HEK293 (cell line): Measurements from ENCODE around the gene S100A3.

Experiments used
- CTCF ChIA-PET: fragments of 350-600 bp; formaldehyde crosslinking; extraction: SDS; loops from one replicate; lab custom pipeline; 2021; ENCODE audit warnings: antibody characterized with exemption; lab: Yijun Ruan, JAX
- POLR2A ChIA-PET: fragments of 300-600 bp; formaldehyde crosslinking; extraction: SDS; loops from one replicate; lab custom pipeline; 2020; ENCODE audit warnings: antibody characterized with exemption, inconsistent platforms; lab: Yijun Ruan, JAX
- H3K27ac ChIP-seq: fragments of 200-500 bp; sonication (Bioruptor generic); 2 replicates; pipeline ENCODE4 v1.5.1; 2014; ENCODE audit warnings: low read depth, low read length, control low read depth, inconsistent platforms; ENCODE audit errors: extremely low read depth
- H3K36me3 ChIP-seq, 2 experiments: fragments of 200-500 bp in 1 of 2; sonication (Bioruptor generic) in 1 of 2; 1 replicate in 1 of 2; 2 replicates in 1 of 2; pipeline ENCODE4 v1.5.1; 2014 to 2017; ENCODE audit warnings: inconsistent platforms in 2 of 2, low read length in 2 of 2; ENCODE audit not compliant: control insufficient read depth in 2 of 2, insufficient read depth in 1 of 2
- H3K4me1 ChIP-seq: fragments of 200-500 bp; sonication (Bioruptor generic); 2 replicates; pipeline ENCODE4 v1.5.1; 2014; ENCODE audit warnings: mild to moderate bottlenecking, low read length, inconsistent platforms; ENCODE audit not compliant: control insufficient read depth, insufficient read depth
- H3K4me3 ChIP-seq: 2 replicates; pipeline ENCODE4 v1.5.1; 2011; ENCODE audit warnings: low read depth, mild to moderate bottlenecking, control low read depth, low read length, moderate library complexity
- H3K9me3 ChIP-seq: fragments of 200-500 bp; sonication (Bioruptor generic); 2 replicates; pipeline ENCODE4 v1.5.1; 2014; ENCODE audit warnings: low read depth, low read length, inconsistent platforms; ENCODE audit not compliant: control insufficient read depth, insufficient read depth
- AEBP2 ChIP-seq: fragments of 450-650 bp; formaldehyde crosslinking; IDR thresholded peaks from 2 replicates; pipeline ENCODE4 v1.5.1; 2016; ENCODE audit warnings: missing biosample characterization, missing genetic modification characterization, borderline replicate concordance
- ATF2 ChIP-seq: fragments of 450-650 bp; formaldehyde crosslinking; IDR thresholded peaks from 2 replicates; pipeline ENCODE4 v1.5.1; 2016; ENCODE audit warnings: missing biosample characterization, missing genetic modification characterization, low read depth
- CTCF ChIP-seq: fragments of 450-650 bp; formaldehyde crosslinking; IDR thresholded peaks from 2 replicates; pipeline ENCODE4 v1.5.1; 2016; ENCODE audit warnings: missing biosample characterization, missing genetic modification characterization
- HOXC10 ChIP-seq: sonication (generic); formaldehyde crosslinking; IDR thresholded peaks from 2 replicates; pipeline ENCODE4 v1.8.1; 2023; ENCODE audit warnings: mild to moderate bottlenecking, missing genetic modification reagents
- KLF9 ChIP-seq: fragments of 450-650 bp; formaldehyde crosslinking; IDR thresholded peaks from 2 replicates; pipeline ENCODE4 v1.5.1; 2016; ENCODE audit warnings: missing biosample characterization, missing genetic modification characterization, low read depth
- SALL2 ChIP-seq: fragments of 450-650 bp; formaldehyde crosslinking; IDR thresholded peaks from 2 replicates; pipeline ENCODE4 v1.5.0; 2017; ENCODE audit warnings: missing biosample characterization, mild to moderate bottlenecking, missing genetic modification characterization, borderline replicate concordance
- SCRT1 ChIP-seq: fragments of 450-650 bp; formaldehyde crosslinking; IDR thresholded peaks from 2 replicates; pipeline ENCODE4 v1.5.1; 2016; ENCODE audit warnings: missing biosample characterization, missing genetic modification characterization, borderline replicate concordance
- ZBTB21 ChIP-seq: fragments of 450-650 bp; formaldehyde crosslinking; IDR thresholded peaks from 2 replicates; pipeline ENCODE4 v1.5.1; 2017; ENCODE audit warnings: missing biosample characterization, missing genetic modification characterization
- ZBTB26 ChIP-seq: fragments of 450-650 bp; formaldehyde crosslinking; optimal IDR thresholded peaks from 2 replicates; pipeline ENCODE3; 2016; ENCODE audit warnings: missing biosample characterization, mild to moderate bottlenecking, missing genetic modification characterization
- ZBTB6 ChIP-seq: fragments of 450-650 bp; formaldehyde crosslinking; IDR thresholded peaks from 2 replicates; pipeline ENCODE4 v1.5.1; 2017; ENCODE audit warnings: missing biosample characterization, missing genetic modification characterization
- ZIC2 ChIP-seq: fragments of 450-650 bp; formaldehyde crosslinking; IDR thresholded peaks from 2 replicates; pipeline ENCODE4 v1.5.1; 2016; ENCODE audit warnings: missing biosample characterization, missing genetic modification characterization
- ZNF10 ChIP-seq: fragments of 450-650 bp; formaldehyde crosslinking; IDR thresholded peaks from 2 replicates; pipeline ENCODE4 v1.5.1; 2017; ENCODE audit warnings: missing biosample characterization, missing genetic modification characterization
- ZNF157 ChIP-seq: fragments of 450-650 bp; formaldehyde crosslinking; IDR thresholded peaks from 2 replicates; pipeline ENCODE4 v1.5.1; 2016; ENCODE audit warnings: missing biosample characterization, missing genetic modification characterization
- ZNF248 ChIP-seq: fragments of 450-650 bp; formaldehyde crosslinking; IDR thresholded peaks from 2 replicates; pipeline ENCODE4 v1.5.1; 2017; ENCODE audit warnings: missing biosample characterization, missing genetic modification characterization
- ZNF335 ChIP-seq: fragments of 450-650 bp; formaldehyde crosslinking; conservative IDR thresholded peaks from 2 replicates; pipeline ENCODE4 v1.5.1; 2016; ENCODE audit warnings: missing biosample characterization, missing genetic modification characterization
- ZNF423 ChIP-seq: fragments of 450-650 bp; formaldehyde crosslinking; IDR thresholded peaks from 2 replicates; pipeline ENCODE4 v1.5.1; 2016; ENCODE audit warnings: missing biosample characterization, missing genetic modification characterization
- ZNF518A ChIP-seq: fragments of 450-650 bp; formaldehyde crosslinking; conservative IDR thresholded peaks from 2 replicates; pipeline ENCODE4 v1.5.1; 2016; ENCODE audit warnings: low read depth, missing biosample characterization, missing genetic modification characterization
- ZNF521 ChIP-seq: fragments of 450-650 bp; formaldehyde crosslinking; IDR thresholded peaks from 2 replicates; pipeline ENCODE4 v1.5.1; 2017; ENCODE audit warnings: missing biosample characterization, mild to moderate bottlenecking, missing genetic modification characterization
- ZNF580 ChIP-seq: fragments of 450-650 bp; formaldehyde crosslinking; IDR thresholded peaks from 2 replicates; pipeline ENCODE4 v1.5.1; 2016; ENCODE audit warnings: missing biosample characterization, missing genetic modification characterization
- ZSCAN5A ChIP-seq: fragments of 450-650 bp; formaldehyde crosslinking; IDR thresholded peaks from 2 replicates; pipeline ENCODE4 v1.5.1; 2016; ENCODE audit warnings: missing biosample characterization, missing genetic modification characterization

Gene S100A3

GRCh38 chr1:153531638-153532037 lies 17.4 kb downstream of the S100A3 start:
- H3K4me1 ChIP-seq, result no peaks in the 10 kb centered on the region
- H3K9me3 ChIP-seq, result no peaks in the 10 kb centered on the region
- H3K27ac ChIP-seq, result no peak overlapping the region
- TF ChIP-seq ZNF10 (tag by site-specific recombination) (no peak), ZNF521 (no peak), AEBP2 (tag by site-specific recombination) (no peak), CTCF (no peak), ZIC2 (tag by site-specific recombination) (no peak), ZSCAN5A (tag by site-specific recombination) (no peak), ZNF423 (no peak), ZNF335 (tag by site-specific recombination) (no peak), ATF2 (tag by site-specific recombination) (no peak), ZBTB26 (tag by site-specific recombination) (no peak), HOXC10 (CRISPR knock-in tag) (no peak), ZBTB6 (tag by site-specific recombination) (no peak)
- ChIA-PET CTCF (interaction anchor here (0.8 to 4.3 kb wide), 7 partner anchors 11 to 96 kb away, joined by 3 to 55 read pairs (median 13); partner anchors contain the start of genes S100A1, S100A13 and S100A4), POLR2A (interaction anchor here (0.6 to 2.4 kb wide), 5 partner anchors 12 to 102 kb away, joined by 3 to 11 read pairs (median 5); partner anchors contain the start of genes CHTOP and S100A13)
- H3K36me3 ChIP-seq, result no peaks in the 10 kb centered on the region
- H3K4me3 ChIP-seq, result no peak overlapping the region

GRCh38 chr1:153527683-153528040 lies 21.4 kb downstream of the S100A3 start:
- Histone ChIP-seq H3K4me1 (no peaks in the 10 kb centered on the region; the same call in 1 of the 2 replicates), H3K36me3 (no peaks in the 10 kb centered on the region), H3K9me3 (no peaks in the 10 kb centered on the region), H3K27ac (no peak overlapping the region), H3K4me3 (no peak overlapping the region)
- ChIA-PET CTCF (interaction anchor here (2.6 kb wide), 1 partner anchor 17 kb away, joined by 8 read pairs; no protein-coding TSS in a partner anchor), POLR2A (interaction anchor here (0.6 kb wide), 1 partner anchor 78 kb away, joined by 5 read pairs; no protein-coding TSS in a partner anchor)
- TF ChIP-seq ZNF157 (tag by site-specific recombination), result no peak
- no peak for TF ChIP-seq ZNF580
- TF ChIP-seq ZBTB21 (tag by site-specific recombination), result no peak
- TF ChIP-seq ZNF518A, result no peak
- TF ChIP-seq KLF9 (tag by site-specific recombination), result no peak
- no peak for TF ChIP-seq ZNF248 (tag by site-specific recombination)
- no peak for TF ChIP-seq SCRT1
- TF ChIP-seq SALL2 (tag by site-specific recombination), result no peak
